ENCODE results near the gene PSD. TPM values are rescaled to one million over a fixed set of nuclear protein-coding genes. Genes with fewer than 3 reads are reported as not detected.

Gene PSD
- 1 to 10 TPM in 2 of 4 donors, under 1 TPM in 1, not detected in 1; 0.44 to 1.6 (median 1.1) TPM for total RNA-seq

GRCh38 chr10:102418622-102419268 is at the start of gene PSD:
TSS of gene PSD (minus strand) at chr10:102418785. CDS start at chr10:102417038, 1,747 bp downstream.
- no peak for TF ChIP-seq CTCF (IDR thresholded peaks at IDR 0.05)
- ATAC-seq (ENCODE audit: low FRiP score) (no peak), DNase-seq (ENCODE audit: low spot score) (no peak)

- ATAC-seq (ENCODE audit: low FRiP score) = no peak
- DNase-seq (ENCODE audit: low spot score) = no peak
- TF ChIP-seq CTCF (IDR thresholded peaks at IDR 0.05) = no peak
These were observed 49.4 kb upstream of the PSD start for GRCh38 chr10:102467971-102468438.

GRCh38 chr10:102467318-102467717 is 48.7 kb upstream of the PSD start:
- no peak for ATAC-seq (ENCODE audit: low FRiP score)
- TF ChIP-seq CTCF (IDR thresholded peaks at IDR 0.05) = no peak

GRCh38 chr10:102465466-102465865 is 46.9 kb upstream of the PSD start:
- ATAC-seq (ENCODE audit: low FRiP score) = no peak
- no peak for TF ChIP-seq CTCF (IDR thresholded peaks at IDR 0.05)
- no peak for DNase-seq (ENCODE audit: low spot score)

More at GRCh38 chr10:102467318-102467717, 48.7 kb upstream of the PSD start:
- DNase-seq (ENCODE audit: low spot score) = no peak

GRCh38 chr10:102463983-102464382 is 45.4 kb upstream of the PSD start:
- ATAC-seq (ENCODE audit: low FRiP score) (no peak), DNase-seq (ENCODE audit: low spot score) (no peak)
- no peak for TF ChIP-seq CTCF (IDR thresholded peaks at IDR 0.05)

- ATAC-seq (ENCODE audit: low FRiP score) (no peak), DNase-seq (ENCODE audit: low spot score) (no peak)
- TF ChIP-seq CTCF (IDR thresholded peaks at IDR 0.05) = no peak
These were observed 44.0 kb upstream of the PSD start for GRCh38 chr10:102462512-102463054.
